OCI-LY7 (cell line): ENCODE measurements around the gene MRPL55. TPM values are rescaled to one million over a fixed set of nuclear protein-coding genes. Genes with fewer than 3 reads are reported as not detected.

Experiments used
- BruUV-seq: library from RNA; stranded (reverse); fragments of 400-500 nt; replicated peaks from 2 replicates; lab custom pipeline; 2021; lab: Mats Ljungman, UMichigan
- CTCF ChIA-PET: fragments of 300-600 bp; sonication (Branson Sonifier 250); formaldehyde crosslinking; loops from one replicate; lab custom pipeline; 2022; ENCODE audit warnings: antibody characterized with exemption; ENCODE audit not compliant: unreplicated experiment; lab: Charles Lee
- POLR2A ChIA-PET: fragments of 300-600 bp; sonication (Branson Sonifier 250); formaldehyde crosslinking; loops from one replicate; lab custom pipeline; 2022; ENCODE audit warnings: antibody characterized with exemption; lab: Charles Lee
- DNase-seq: peaks from one replicate; pipeline ENCODE4 v3.0.0-alpha.2; 2015; ENCODE audit warnings: low spot score
- H2AFZ ChIP-seq: fragments of 200-600 bp; sonication (generic), shearing (Covaris generic); 2 replicates; pipeline ENCODE4 v1.6.1; 2014; ENCODE audit warnings: mild to moderate bottlenecking, antibody characterized with exemption, low read length, moderate library complexity
- H3K27ac ChIP-seq: fragments of 200-600 bp; sonication (generic); 2 replicates; pipeline ENCODE4 v1.5.1; 2014; ENCODE audit warnings: mixed run types, low read depth, mild to moderate bottlenecking, moderate library complexity, low read length, inconsistent platforms; ENCODE audit not compliant: poor library complexity, severe bottlenecking
- H3K36me3 ChIP-seq: fragments of 200-600 bp; sonication (generic); 2 replicates; pipeline ENCODE4 v1.6.1; 2014; ENCODE audit warnings: mild to moderate bottlenecking, antibody characterized with exemption, low read length, moderate library complexity, mixed read lengths; ENCODE audit not compliant: insufficient read depth
- H3K4me1 ChIP-seq: fragments of 200-600 bp; sonication (generic); 2 replicates; pipeline ENCODE4 v1.5.1; 2014; ENCODE audit warnings: mild to moderate bottlenecking, low read length; ENCODE audit not compliant: insufficient read depth, poor library complexity, severe bottlenecking
- H3K4me2 ChIP-seq: fragments of 200-600 bp; sonication (generic); 2 replicates; pipeline ENCODE4 v1.6.1; 2014; ENCODE audit warnings: mild to moderate bottlenecking, low read length
- H3K4me3 ChIP-seq: fragments of 200-600 bp; sonication (generic); 2 replicates; pipeline ENCODE4 v1.5.1; 2014; ENCODE audit warnings: mild to moderate bottlenecking, low read depth, low read length; ENCODE audit not compliant: poor library complexity, severe bottlenecking
- H3K79me2 ChIP-seq: fragments of 200-600 bp; sonication (generic); 2 replicates; pipeline ENCODE4 v1.6.1; 2016; ENCODE audit warnings: low read depth, mild to moderate bottlenecking, low read length, moderate library complexity, mixed read lengths; ENCODE audit not compliant: insufficient read depth
- H3K9me2 ChIP-seq: fragments of 200-600 bp; sonication (generic); 2 replicates; pipeline ENCODE4 v1.6.1; 2016; ENCODE audit warnings: mild to moderate bottlenecking, low read length, mixed read lengths; ENCODE audit not compliant: insufficient read depth
- H3K9me3 ChIP-seq: fragments of 200-600 bp; sonication (generic); 2 replicates; pipeline ENCODE4 v1.6.1; 2014; ENCODE audit warnings: mild to moderate bottlenecking, mixed run types, low read length, mixed read lengths
- H4K20me1 ChIP-seq: fragments of 200-600 bp; sonication (generic); 2 replicates; pipeline ENCODE4 v1.6.1; 2014; ENCODE audit warnings: mild to moderate bottlenecking, antibody characterized with exemption, low read length, moderate library complexity, mixed read lengths; ENCODE audit not compliant: insufficient read depth
- CTCF ChIP-seq: fragments of 200-600 bp; sonication (generic); conservative IDR thresholded peaks from 2 replicates; pipeline ENCODE4 v1.5.1; 2014; ENCODE audit warnings: mild to moderate bottlenecking, antibody characterized with exemption, low read length, moderate library complexity, mixed read lengths
- EZH2phosphoT487 ChIP-seq: fragments of 200-600 bp; sonication (generic); IDR thresholded peaks from 2 replicates; pipeline ENCODE4 v1.6.1; 2018; ENCODE audit warnings: low read depth, borderline replicate concordance, mild to moderate bottlenecking, mixed run types, antibody characterized with exemption, low read length, moderate library complexity, mixed read lengths
- intact Hi-C: fragments of 100-400 bp; cut with micrococcal nuclease; formaldehyde crosslinking; loops from one replicate; pipeline ENCODE4 v1.10.0; 2022; ENCODE audit not compliant: unreplicated experiment
- total RNA-seq, 2 experiments: library from RNA; depleted of rRNA in 1 of 2; stranded (reverse); fragments of >200 nt in 1 of 2; shearing (Covaris generic) in 1 of 2; gene quantifications; 2 replicates each; pipeline ENCODE4 v1.2.3, GENCODE V29; 2014 to 2022

Gene MRPL55
- total RNA-seq, 2 experiments from 2014 or later = 50.0 to 92.8 TPM

- CTCF ChIA-PET = no interaction called here
- H3K27ac ChIP-seq = no peak overlapping the region
- H4K20me1 ChIP-seq = no peaks in the 10 kb centered on the region
- POLR2A ChIA-PET = interaction anchor here (0.5 to 1.5 kb wide), 3 partner anchors 13 to 605 kb away, joined by 3 to 4 read pairs (median 4); no protein-coding TSS in a partner anchor
- BruUV-seq = no TSS peak
- no peaks in the 10 kb centered on the region for H3K4me1 ChIP-seq
- intact Hi-C loops = no loop called here
- no peak for TF ChIP-seq EZH2phosphoT487
- TF ChIP-seq CTCF = no peak
- H3K4me3 ChIP-seq = no peak overlapping the region
- H3K9me2 ChIP-seq = no peaks in the 10 kb centered on the region
- no peak overlapping the region for H3K4me2 ChIP-seq
- no peak for DNase-seq
- H3K36me3 ChIP-seq = no peaks in the 10 kb centered on the region
- no peaks in the 10 kb centered on the region for H3K79me2 ChIP-seq
- H2AFZ ChIP-seq = no peak overlapping the region
- no peaks in the 10 kb centered on the region for H3K9me3 ChIP-seq
Observed at GRCh38 chr1:228155596-228156514, 46.8 kb upstream of the MRPL55 start.

- ChIA-PET POLR2A (interaction anchor here (1.7 kb wide), 1 partner anchor 11 kb away, joined by 5 read pairs; no protein-coding TSS in a partner anchor), CTCF (no interaction called here)
- Histone ChIP-seq H2AFZ (no peak overlapping the region), H3K9me2 (no peaks in the 10 kb centered on the region), H3K4me3 (no peak overlapping the region), H3K36me3 (peaks cover 4% of the 10 kb centered on the region; the same call in 1 of the 2 replicates), H3K4me1 (no peaks in the 10 kb centered on the region), H4K20me1 (no peaks in the 10 kb centered on the region), H3K9me3 (no peaks in the 10 kb centered on the region), H3K4me2 (no peak overlapping the region), H3K27ac (no peak overlapping the region), H3K79me2 (no peaks in the 10 kb centered on the region)
- intact Hi-C loops = no loop called here
- no peak for DNase-seq
- no peak for TF ChIP-seq CTCF
- TF ChIP-seq EZH2phosphoT487 = no peak
- BruUV-seq = no TSS peak
Observed at GRCh38 chr1:228154670-228155571, 45.8 kb upstream of the MRPL55 start.
